ENCODE measurements around the gene LEMD3. TPM values are rescaled to one million over a fixed set of nuclear protein-coding genes. Genes with fewer than 3 reads are reported as not detected.

LEMD3 gene
- total and polyA plus RNA-seq, 2 of the 8 experiments (the other 6 are each of a cell fraction or from before 2014, with no cell fraction given), result 5.8 to 33.2 TPM

- Histone ChIP-seq H3K56ac (replicated peaks; ENCODE audit: insufficient read length, low read depth, low read length) (no peak overlapping the region), H3K18ac (ENCODE audit: extremely low read depth, low read length) (no peak overlapping the region)
Observed at GRCh38 chr12:65126482-65126881, 42.9 kb upstream of the LEMD3 start.

More at GRCh38 chr12:65126482-65126881, 42.9 kb upstream of the LEMD3 start:
- no peaks in the 10 kb centered on the region; a peak in 1 of 7 replicates for H3K4me1 ChIP-seq (replicated peaks in 1 of 4; ENCODE audit: control insufficient read depth in 3 of 4, insufficient read depth in 4 of 4, low read length in 3 of 4)
- H3K27me3 ChIP-seq (replicated peaks in 1 of 4; ENCODE audit: control insufficient read depth in 3 of 4, extremely low read depth in 1 of 4, insufficient read depth in 3 of 4, low read length in 3 of 4), result peaks cover 0 to 14% (median 11%) of the 10 kb centered on the region in 4 experiments; a peak in 6 of 7 replicates
- no peak overlapping the region for H2BK20ac ChIP-seq (ENCODE audit: low read length)
- no peaks in the 10 kb centered on the region for H3K9me3 ChIP-seq (ENCODE audit: insufficient read depth in 2 of 2, low read depth in 1 of 2, low read length in 1 of 2)
- DNase-seq (ENCODE audit: low read depth in 1 of 2, low spot score in 2 of 2) (no peak), FAIRE-seq (no peak)
- no peak overlapping the region for H3K4me3 ChIP-seq (ENCODE audit: extremely low read depth in 1 of 4, insufficient read depth in 2 of 4, low read depth in 3 of 4, low read length in 4 of 4)
- CTCF ChIA-PET (ENCODE audit: partially characterized antibody), result interaction anchor here (0.7 to 2.2 kb wide), 5 partner anchors 15 to 329 kb away, joined by 3 to 8 read pairs (median 4); no protein-coding TSS in a partner anchor
- no peak overlapping the region for H4K5ac ChIP-seq (ENCODE audit: insufficient read length, low read depth, low read length)
- no peak overlapping the region for H2AK5ac ChIP-seq (ENCODE audit: low read depth, low read length)
- no peak overlapping the region for H3K23ac ChIP-seq (ENCODE audit: insufficient read length)
- H2AFZ ChIP-seq (ENCODE audit: low read length), result no peak overlapping the region
- H3K79me2 ChIP-seq (ENCODE audit: control insufficient read depth in 1 of 2, insufficient read depth in 2 of 2, low read length in 2 of 2), result no peaks in the 10 kb centered on the region
- no peak overlapping the region for H2BK15ac ChIP-seq (ENCODE audit: low read length)
- H2BK120ac ChIP-seq (replicated peaks; ENCODE audit: low read depth, low read length), result no peak overlapping the region
- 87% methylated on average over 5 of the region's 5 CpGs; no CpG with 5 or more reads in 1 of the 2 experiments for WGBS, 2 experiments (ENCODE audit: extremely low coverage in 1 of 2, insufficient coverage in 1 of 2, insufficient read length in 1 of 2, insufficient replicate concordance in 2 of 2, low coverage in 1 of 2, low lambda C conversion rate in 2 of 2, missing lambda C conversion rate in 1 of 2)
- H3K36me3 ChIP-seq (ENCODE audit: control insufficient read depth in 2 of 4, insufficient read depth in 4 of 4, low read length in 3 of 4), result no peaks in the 10 kb centered on the region
- no peak overlapping the region for H3K4me2 ChIP-seq (ENCODE audit: insufficient read depth in 1 of 2, low read depth in 2 of 2, low read length in 2 of 2)
- POLR2A ChIA-PET (ENCODE audit: partially characterized antibody), result no interaction called here
- no peak for TF ChIP-seq CTBP2 (IDR thresholded peaks at IDR 0.05; ENCODE audit: borderline replicate concordance, insufficient read depth, insufficient read length, low read length)
- no peak for TF ChIP-seq RXRA (IDR thresholded peaks at IDR 0.05; ENCODE audit: insufficient read depth, low read depth, low read length)
- TF ChIP-seq POU5F1 (IDR thresholded peaks at IDR 0.05; ENCODE audit: low read depth, low read length), result no peak
- no peak for TF ChIP-seq ASH2L (IDR thresholded peaks at IDR 0.05; ENCODE audit: low read length)
- TF ChIP-seq BRCA1 (IDR thresholded peaks at IDR 0.05; ENCODE audit: low read depth, low read length), result no peak
- no peak for TF ChIP-seq CHD2 (IDR thresholded peaks at IDR 0.05; ENCODE audit: low read length)
- TF ChIP-seq SIX5 (IDR thresholded peaks at IDR 0.05; ENCODE audit: low read depth, low read length), result no peak
- TF ChIP-seq SAP30 (IDR thresholded peaks at IDR 0.05; ENCODE audit: insufficient read depth, insufficient replicate concordance, low read length), result no peak
- no peak for TF ChIP-seq SP2 (IDR thresholded peaks at IDR 0.05; ENCODE audit: low read length)
- TF ChIP-seq EP300 (IDR thresholded peaks at IDR 0.05; ENCODE audit: borderline replicate concordance in 1 of 2, low read depth in 2 of 2, low read length in 2 of 2), result no peak
- no peak for TF ChIP-seq EGR1 (IDR thresholded peaks at IDR 0.05; ENCODE audit: borderline replicate concordance, low read depth, low read length)
- no peak for TF ChIP-seq MAX (IDR thresholded peaks at IDR 0.05)
- H3K4ac ChIP-seq (replicated peaks; ENCODE audit: insufficient read length, low read depth, low read length), result no peak overlapping the region
- H2BK5ac ChIP-seq (ENCODE audit: low read depth, low read length), result no peak overlapping the region
- no peak overlapping the region for H3K14ac ChIP-seq (ENCODE audit: insufficient read length)
- H3K23me2 ChIP-seq (ENCODE audit: low read depth, low read length), result no peaks in the 10 kb centered on the region; the same call in 1 of the 2 replicates
- no peak overlapping the region for H4K91ac ChIP-seq (replicated peaks; ENCODE audit: insufficient read length, low read length)
- H4K20me1 ChIP-seq (replicated peaks in 1 of 2; ENCODE audit: control insufficient read depth in 1 of 2, insufficient read depth in 2 of 2, low read length in 2 of 2), result peaks cover 0 to 2% of the 10 kb centered on the region in 2 experiments
- H4K8ac ChIP-seq (ENCODE audit: extremely low read depth, insufficient read depth, low read length), result no peak overlapping the region
- no peak overlapping the region for H3K27ac ChIP-seq (ENCODE audit: low read depth, low read length)
- no peak overlapping the region for H2BK12ac ChIP-seq (ENCODE audit: low read depth, low read length)
- H3K79me1 ChIP-seq (ENCODE audit: low read depth, low read length), result no peaks in the 10 kb centered on the region
- no peak overlapping the region for H3K9ac ChIP-seq (replicated peaks in 1 of 4; ENCODE audit: extremely low read depth in 1 of 4, low read depth in 3 of 4, low read length in 3 of 4)

Data from H1 (cell line).